HepG2 (cell line): Measurements from ENCODE around the gene PRSS53. TPM values are rescaled to one million over a fixed set of nuclear protein-coding genes. Genes with fewer than 3 reads are reported as not detected.

ENCODE experiments used
- AGO2 ChIP-seq: fragments of 200-400 bp; formaldehyde crosslinking; optimal IDR thresholded peaks from 2 replicates; pipeline ENCODE3; 2017; ENCODE audit warnings: mild to moderate bottlenecking, low read depth, low read length, moderate library complexity
- DNMT1 ChIP-seq: sonication (generic); formaldehyde crosslinking; IDR thresholded peaks from 2 replicates; pipeline ENCODE4 v1.5.1; 2020; ENCODE audit warnings: mild to moderate bottlenecking, missing genetic modification reagents
- NFIC ChIP-seq: IDR thresholded peaks from 2 replicates; pipeline ENCODE4 v1.6.1; 2012; ENCODE audit warnings: mild to moderate bottlenecking, low read length, inconsistent platforms
- REL ChIP-seq: sonication (generic); formaldehyde crosslinking; conservative IDR thresholded peaks from 2 replicates; pipeline ENCODE4 v1.8.0; 2022; ENCODE audit warnings: mild to moderate bottlenecking, missing genetic modification reagents, moderate library complexity
- SP5 ChIP-seq: IDR thresholded peaks from 2 replicates; pipeline ENCODE4 v1.6.1; 2016; ENCODE audit warnings: low read depth, borderline replicate concordance
- YEATS2 ChIP-seq: sonication (generic); formaldehyde crosslinking; IDR thresholded peaks from 2 replicates; pipeline ENCODE4 v1.4.0; 2020; ENCODE audit warnings: missing genetic modification reagents, borderline replicate concordance
- YEATS4 ChIP-seq: sonication (generic); formaldehyde crosslinking; IDR thresholded peaks from 2 replicates; pipeline ENCODE4 v1.4.0; 2020; ENCODE audit warnings: missing genetic modification reagents, borderline replicate concordance
- ZNF468 ChIP-seq: sonication (generic); formaldehyde crosslinking; IDR thresholded peaks from 2 replicates; pipeline ENCODE4 v1.8.0; 2022; ENCODE audit warnings: mild to moderate bottlenecking, moderate library complexity, missing genetic modification reagents
- polyA plus RNA-seq, 8 experiments: library from polyadenylated mRNA; depleted of rRNA in 3 of 8; stranded (reverse) in 7 of 8; unstranded in 1 of 8; fragments of >200 nt; fragmentation: Illumina TruSeq in 4 of 8; extraction: Trizol in 4 of 8; gene quantifications; 2 replicates each; pipeline versions ENCODE4 v1.2.1 to v1.2.3, GENCODE V29; 2011 to 2016; ENCODE audit warnings: low read depth in 4 of 8, missing spikeins in 1 of 8, mixed read lengths in 1 of 8; ENCODE audit not compliant: insufficient read depth in 1 of 8
- total RNA-seq, 5 experiments: library from RNA; depleted of rRNA; stranded (reverse); fragments of >200 nt; fragmentation: Illumina TruSeq; extraction: Trizol; gene quantifications; 2 replicates each; pipeline ENCODE4 v1.2.3, GENCODE V29; 2016; ENCODE audit warnings: low read depth in 1 of 5
- TF ChIP-seq, protein P1 (sequence below): sonication (generic); formaldehyde crosslinking; IDR thresholded peaks from 2 replicates; pipeline ENCODE4 v1.4.0; 2020; ENCODE audit warnings: missing genetic modification reagents
- TF ChIP-seq, protein P2 (sequence below): conservative IDR thresholded peaks from 2 replicates; pipeline ENCODE4 v1.6.1; 2018; ENCODE audit warnings: missing genetic modification reagents
- TF ChIP-seq, protein P3 (sequence below): sonication (generic); formaldehyde crosslinking; IDR thresholded peaks from 2 replicates; pipeline ENCODE4 v1.4.0; 2020; ENCODE audit warnings: missing genetic modification reagents
- TF ChIP-seq, protein P4 (sequence below): sonication (generic); formaldehyde crosslinking; IDR thresholded peaks from 2 replicates; pipeline ENCODE4 v1.8.1; 2023; ENCODE audit warnings: mild to moderate bottlenecking, inconsistent platforms, moderate library complexity, missing genetic modification reagents, borderline replicate concordance
- TF ChIP-seq, protein P5 (sequence below): sonication (generic); formaldehyde crosslinking; IDR thresholded peaks from 2 replicates; pipeline ENCODE4 v1.4.0; 2020; ENCODE audit warnings: missing genetic modification reagents

Gene PRSS53
- total and polyA plus RNA-seq, 2 of the 13 experiments (the other 11 are each of a cell fraction or from before 2014, with no cell fraction given) = 2.2 to 7.4 TPM

DNA sequence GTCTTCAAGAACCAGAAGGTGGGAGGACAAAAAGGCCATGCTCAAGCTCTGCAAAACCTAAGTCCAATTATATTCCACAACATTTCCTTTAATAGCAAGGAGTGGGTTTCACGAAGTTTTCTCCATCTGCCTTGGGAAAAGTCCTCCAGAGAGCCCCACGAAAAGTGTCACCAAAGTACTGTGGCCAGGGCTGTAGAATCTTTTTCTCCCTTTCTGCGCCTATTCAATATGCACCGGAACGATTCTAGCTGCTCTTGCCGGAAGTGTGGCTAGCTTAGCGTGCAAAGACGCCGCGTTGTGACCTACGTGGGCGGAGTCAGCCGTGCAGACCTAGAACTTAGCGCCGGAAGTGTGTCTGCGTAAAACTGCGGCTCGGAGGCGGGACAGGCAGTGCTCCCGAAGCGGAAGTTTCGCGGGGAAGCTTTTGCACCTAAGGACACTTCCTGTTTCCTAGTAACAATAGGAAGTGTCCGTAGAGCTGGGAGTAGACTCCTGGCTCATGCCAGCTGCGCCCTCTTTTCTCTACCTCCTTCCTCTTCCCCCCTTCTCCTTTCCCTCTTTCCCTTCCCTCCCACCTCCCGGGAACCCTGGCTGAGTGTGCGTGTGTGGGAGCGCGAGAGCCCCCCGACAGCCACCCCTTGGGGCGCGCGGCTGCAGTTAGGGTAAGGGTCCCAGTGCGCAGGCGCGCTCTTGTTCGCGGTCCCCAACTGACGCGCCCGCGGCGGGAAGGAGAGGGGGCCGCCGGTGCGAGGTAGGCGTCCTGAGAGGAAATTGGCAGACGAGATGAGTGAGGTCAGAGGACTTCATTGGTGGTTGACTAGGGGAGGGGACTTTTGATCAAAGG, 14.6 kb downstream of the PRSS53 start, which contains the start of the genes ZNF646 and ZNF668 (continued):
- TF ChIP-seq, protein P1, sequence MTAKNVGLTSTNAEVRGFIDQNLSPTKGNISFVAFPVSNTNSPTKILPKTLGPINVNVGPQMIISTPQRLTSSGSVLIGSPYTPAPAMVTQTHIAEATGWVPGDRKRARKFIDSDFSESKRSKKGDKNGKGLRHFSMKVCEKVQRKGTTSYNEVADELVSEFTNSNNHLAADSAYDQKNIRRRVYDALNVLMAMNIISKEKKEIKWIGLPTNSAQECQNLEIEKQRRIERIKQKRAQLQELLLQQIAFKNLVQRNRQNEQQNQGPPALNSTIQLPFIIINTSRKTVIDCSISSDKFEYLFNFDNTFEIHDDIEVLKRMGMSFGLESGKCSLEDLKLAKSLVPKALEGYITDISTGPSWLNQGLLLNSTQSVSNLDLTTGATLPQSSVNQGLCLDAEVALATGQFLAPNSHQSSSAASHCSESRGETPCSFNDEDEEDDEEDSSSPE (CRISPR knock-in tag) = peak; percentile 71
- TF ChIP-seq, protein P2, sequence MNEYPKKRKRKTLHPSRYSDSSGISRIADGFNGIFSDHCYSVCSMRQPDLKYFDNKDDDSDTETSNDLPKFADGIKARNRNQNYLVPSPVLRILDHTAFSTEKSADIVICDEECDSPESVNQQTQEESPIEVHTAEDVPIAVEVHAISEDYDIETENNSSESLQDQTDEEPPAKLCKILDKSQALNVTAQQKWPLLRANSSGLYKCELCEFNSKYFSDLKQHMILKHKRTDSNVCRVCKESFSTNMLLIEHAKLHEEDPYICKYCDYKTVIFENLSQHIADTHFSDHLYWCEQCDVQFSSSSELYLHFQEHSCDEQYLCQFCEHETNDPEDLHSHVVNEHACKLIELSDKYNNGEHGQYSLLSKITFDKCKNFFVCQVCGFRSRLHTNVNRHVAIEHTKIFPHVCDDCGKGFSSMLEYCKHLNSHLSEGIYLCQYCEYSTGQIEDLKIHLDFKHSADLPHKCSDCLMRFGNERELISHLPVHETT (CRISPR knock-in tag) = peak; percentile 80
- TF ChIP-seq DNMT1 = no peak
- peak; percentile 39; the same call in 1 of the 2 replicates for TF ChIP-seq NFIC
- peak; percentile 97 for TF ChIP-seq AGO2
- TF ChIP-seq, protein P3, sequence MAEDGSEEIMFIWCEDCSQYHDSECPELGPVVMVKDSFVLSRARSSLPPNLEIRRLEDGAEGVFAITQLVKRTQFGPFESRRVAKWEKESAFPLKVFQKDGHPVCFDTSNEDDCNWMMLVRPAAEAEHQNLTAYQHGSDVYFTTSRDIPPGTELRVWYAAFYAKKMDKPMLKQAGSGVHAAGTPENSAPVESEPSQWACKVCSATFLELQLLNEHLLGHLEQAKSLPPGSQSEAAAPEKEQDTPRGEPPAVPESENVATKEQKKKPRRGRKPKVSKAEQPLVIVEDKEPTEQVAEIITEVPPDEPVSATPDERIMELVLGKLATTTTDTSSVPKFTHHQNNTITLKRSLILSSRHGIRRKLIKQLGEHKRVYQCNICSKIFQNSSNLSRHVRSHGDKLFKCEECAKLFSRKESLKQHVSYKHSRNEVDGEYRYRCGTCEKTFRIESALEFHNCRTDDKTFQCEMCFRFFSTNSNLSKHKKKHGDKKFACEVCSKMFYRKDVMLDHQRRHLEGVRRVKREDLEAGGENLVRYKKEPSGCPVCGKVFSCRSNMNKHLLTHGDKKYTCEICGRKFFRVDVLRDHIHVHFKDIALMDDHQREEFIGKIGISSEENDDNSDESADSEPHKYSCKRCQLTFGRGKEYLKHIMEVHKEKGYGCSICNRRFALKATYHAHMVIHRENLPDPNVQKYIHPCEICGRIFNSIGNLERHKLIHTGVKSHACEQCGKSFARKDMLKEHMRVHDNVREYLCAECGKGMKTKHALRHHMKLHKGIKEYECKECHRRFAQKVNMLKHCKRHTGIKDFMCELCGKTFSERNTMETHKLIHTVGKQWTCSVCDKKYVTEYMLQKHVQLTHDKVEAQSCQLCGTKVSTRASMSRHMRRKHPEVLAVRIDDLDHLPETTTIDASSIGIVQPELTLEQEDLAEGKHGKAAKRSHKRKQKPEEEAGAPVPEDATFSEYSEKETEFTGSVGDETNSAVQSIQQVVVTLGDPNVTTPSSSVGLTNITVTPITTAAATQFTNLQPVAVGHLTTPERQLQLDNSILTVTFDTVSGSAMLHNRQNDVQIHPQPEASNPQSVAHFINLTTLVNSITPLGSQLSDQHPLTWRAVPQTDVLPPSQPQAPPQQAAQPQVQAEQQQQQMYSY = peak; percentile 77
- peak; percentile 79 for TF ChIP-seq REL (CRISPR knock-in tag)
- no peak for TF ChIP-seq ZNF468 (CRISPR knock-in tag)
- peak; percentile 91 for TF ChIP-seq SP5 (CRISPR knock-in tag)
- TF ChIP-seq, protein P4, sequence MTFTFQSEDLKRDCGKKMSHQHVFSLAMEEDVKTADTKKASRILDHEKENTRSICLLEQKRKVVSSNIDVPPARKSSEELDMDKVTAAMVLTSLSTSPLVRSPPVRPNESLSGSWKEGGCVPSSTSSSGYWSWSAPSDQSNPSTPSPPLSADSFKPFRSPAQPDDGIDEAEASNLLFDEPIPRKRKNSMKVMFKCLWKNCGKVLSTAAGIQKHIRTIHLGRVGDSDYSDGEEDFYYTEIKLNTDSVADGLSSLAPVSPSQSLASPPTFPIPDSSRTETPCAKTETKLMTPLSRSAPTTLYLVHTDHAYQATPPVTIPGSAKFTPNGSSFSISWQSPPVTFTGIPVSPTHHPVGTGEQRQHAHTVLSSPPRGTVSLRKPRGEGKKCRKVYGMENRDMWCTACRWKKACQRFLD (CRISPR knock-in tag) = peak; percentile 35; the same call in 1 of the 2 replicates
- TF ChIP-seq YEATS2 (CRISPR knock-in tag) = peak; percentile 95
- TF ChIP-seq YEATS4 = 0 out of 2 replicates have a peak, but pooled peaks have one; percentile 27
- TF ChIP-seq, protein P5, sequence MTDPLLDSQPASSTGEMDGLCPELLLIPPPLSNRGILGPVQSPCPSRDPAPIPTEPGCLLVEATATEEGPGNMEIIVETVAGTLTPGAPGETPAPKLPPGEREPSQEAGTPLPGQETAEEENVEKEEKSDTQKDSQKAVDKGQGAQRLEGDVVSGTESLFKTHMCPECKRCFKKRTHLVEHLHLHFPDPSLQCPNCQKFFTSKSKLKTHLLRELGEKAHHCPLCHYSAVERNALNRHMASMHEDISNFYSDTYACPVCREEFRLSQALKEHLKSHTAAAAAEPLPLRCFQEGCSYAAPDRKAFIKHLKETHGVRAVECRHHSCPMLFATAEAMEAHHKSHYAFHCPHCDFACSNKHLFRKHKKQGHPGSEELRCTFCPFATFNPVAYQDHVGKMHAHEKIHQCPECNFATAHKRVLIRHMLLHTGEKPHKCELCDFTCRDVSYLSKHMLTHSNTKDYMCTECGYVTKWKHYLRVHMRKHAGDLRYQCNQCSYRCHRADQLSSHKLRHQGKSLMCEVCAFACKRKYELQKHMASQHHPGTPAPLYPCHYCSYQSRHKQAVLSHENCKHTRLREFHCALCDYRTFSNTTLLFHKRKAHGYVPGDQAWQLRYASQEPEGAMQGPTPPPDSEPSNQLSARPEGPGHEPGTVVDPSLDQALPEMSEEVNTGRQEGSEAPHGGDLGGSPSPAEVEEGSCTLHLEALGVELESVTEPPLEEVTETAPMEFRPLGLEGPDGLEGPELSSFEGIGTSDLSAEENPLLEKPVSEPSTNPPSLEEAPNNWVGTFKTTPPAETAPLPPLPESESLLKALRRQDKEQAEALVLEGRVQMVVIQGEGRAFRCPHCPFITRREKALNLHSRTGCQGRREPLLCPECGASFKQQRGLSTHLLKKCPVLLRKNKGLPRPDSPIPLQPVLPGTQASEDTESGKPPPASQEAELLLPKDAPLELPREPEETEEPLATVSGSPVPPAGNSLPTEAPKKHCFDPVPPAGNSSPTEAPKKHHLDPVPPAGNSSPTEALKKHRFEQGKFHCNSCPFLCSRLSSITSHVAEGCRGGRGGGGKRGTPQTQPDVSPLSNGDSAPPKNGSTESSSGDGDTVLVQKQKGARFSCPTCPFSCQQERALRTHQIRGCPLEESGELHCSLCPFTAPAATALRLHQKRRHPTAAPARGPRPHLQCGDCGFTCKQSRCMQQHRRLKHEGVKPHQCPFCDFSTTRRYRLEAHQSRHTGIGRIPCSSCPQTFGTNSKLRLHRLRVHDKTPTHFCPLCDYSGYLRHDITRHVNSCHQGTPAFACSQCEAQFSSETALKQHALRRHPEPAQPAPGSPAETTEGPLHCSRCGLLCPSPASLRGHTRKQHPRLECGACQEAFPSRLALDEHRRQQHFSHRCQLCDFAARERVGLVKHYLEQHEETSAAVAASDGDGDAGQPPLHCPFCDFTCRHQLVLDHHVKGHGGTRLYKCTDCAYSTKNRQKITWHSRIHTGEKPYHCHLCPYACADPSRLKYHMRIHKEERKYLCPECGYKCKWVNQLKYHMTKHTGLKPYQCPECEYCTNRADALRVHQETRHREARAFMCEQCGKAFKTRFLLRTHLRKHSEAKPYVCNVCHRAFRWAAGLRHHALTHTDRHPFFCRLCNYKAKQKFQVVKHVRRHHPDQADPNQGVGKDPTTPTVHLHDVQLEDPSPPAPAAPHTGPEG (CRISPR knock-in tag) = no peak; the same call in 1 of the 2 replicates
